CD8-positive, alpha-beta memory T cell (primary cell): ENCODE data around the gene LRBA. TPM values are rescaled to one million over a fixed set of nuclear protein-coding genes. Genes with fewer than 3 reads are reported as not detected.

ENCODE experiments used
- CTCF ChIA-PET: fragments of 350-600 bp; sonication (Branson Sonifier 250); formaldehyde crosslinking; loops from one replicate; lab custom pipeline; 2021; ENCODE audit warnings: antibody characterized with exemption; lab: Charles Lee
- POLR2A ChIA-PET: fragments of 350-600 bp; sonication (Branson Sonifier 250); formaldehyde crosslinking; loops from one replicate; lab custom pipeline; 2021; ENCODE audit warnings: antibody characterized with exemption; lab: Charles Lee
- DNase-seq, 5 donors: peaks; one replicate each; pipeline versions ENCODE4 v3.0.0 to v3.0.0-alpha.2; 2020 to 2022; ENCODE audit warnings: mixed read lengths in 1 of 5
- H3K27ac ChIP-seq: one replicate; pipeline ENCODE4 v1.7.0; 2013; ENCODE audit warnings: low read depth, mild to moderate bottlenecking, low read length, moderate library complexity
- H3K27me3 ChIP-seq: 2 replicates; pipeline ENCODE4 v1.7.0; 2013; ENCODE audit warnings: low read length, mild to moderate bottlenecking; ENCODE audit not compliant: insufficient read depth, poor library complexity, severe bottlenecking
- H3K36me3 ChIP-seq: 2 replicates; pipeline ENCODE4 v1.7.0; 2013; ENCODE audit warnings: mild to moderate bottlenecking, low read length, moderate library complexity; ENCODE audit not compliant: insufficient read depth
- H3K4me1 ChIP-seq: 2 replicates; pipeline ENCODE4 v1.7.0; 2013; ENCODE audit warnings: mild to moderate bottlenecking, low read length, moderate library complexity; ENCODE audit not compliant: insufficient read depth
- H3K4me3 ChIP-seq: 2 replicates; pipeline ENCODE4 v1.7.0; 2013; ENCODE audit warnings: mild to moderate bottlenecking, low read length
- H3K9me3 ChIP-seq: 2 replicates; pipeline ENCODE4 v1.7.0; 2013; ENCODE audit warnings: mild to moderate bottlenecking, low read length
- H3K27ac Mint-ChIP-seq, 8 donors: one replicate each; pipeline ENCODE4 v1.8.0; 2020 to 2021; ENCODE audit warnings: mixed read lengths in 8 of 8, mild to moderate bottlenecking in 6 of 8, inconsistent platforms in 3 of 8, moderate library complexity in 3 of 8
- H3K27me3 Mint-ChIP-seq, 2 donors: one replicate each; pipeline ENCODE4 v1.8.0; 2020 to 2021; ENCODE audit warnings: mixed read lengths in 2 of 2, mild to moderate bottlenecking in 1 of 2, moderate library complexity in 1 of 2
- H3K36me3 Mint-ChIP-seq, 3 donors: one replicate each; pipeline ENCODE4 v1.8.0; 2020 to 2021; ENCODE audit warnings: mixed read lengths in 3 of 3, inconsistent platforms in 1 of 3, mild to moderate bottlenecking in 1 of 3
- H3K4me1 Mint-ChIP-seq, 3 donors: one replicate each; pipeline ENCODE4 v1.8.0; 2020 to 2021; ENCODE audit warnings: mixed read lengths in 3 of 3, inconsistent platforms in 1 of 3, mild to moderate bottlenecking in 1 of 3
- H3K4me3 Mint-ChIP-seq, 7 donors: one replicate each; pipeline ENCODE4 v1.8.0; 2020 to 2021; ENCODE audit warnings: mixed read lengths in 7 of 7, mild to moderate bottlenecking in 6 of 7, moderate library complexity in 4 of 7, inconsistent platforms in 2 of 7
- H3K9me3 Mint-ChIP-seq, 5 donors: one replicate each; pipeline ENCODE4 v1.8.0; 2020 to 2022; ENCODE audit warnings: mixed read lengths in 5 of 5, mild to moderate bottlenecking in 3 of 5, moderate library complexity in 2 of 5, inconsistent platforms in 1 of 5
- polyA plus RNA-seq: library from polyadenylated mRNA; unstranded; fragments of 300-500 nt; fragmentation: Illumina TruSeq; gene quantifications from one replicate; pipeline ENCODE4 v1.2.3, GENCODE V29; 2021
- total RNA-seq, 2 experiments: library from RNA; stranded (reverse); gene quantifications; one replicate each; pipeline ENCODE4 v1.2.3, GENCODE V29; 2021

LRBA gene
- total and polyA plus RNA-seq, 3 experiments from 2014 or later: 25.9 to 61.9 (median 56.4) TPM

DNA sequence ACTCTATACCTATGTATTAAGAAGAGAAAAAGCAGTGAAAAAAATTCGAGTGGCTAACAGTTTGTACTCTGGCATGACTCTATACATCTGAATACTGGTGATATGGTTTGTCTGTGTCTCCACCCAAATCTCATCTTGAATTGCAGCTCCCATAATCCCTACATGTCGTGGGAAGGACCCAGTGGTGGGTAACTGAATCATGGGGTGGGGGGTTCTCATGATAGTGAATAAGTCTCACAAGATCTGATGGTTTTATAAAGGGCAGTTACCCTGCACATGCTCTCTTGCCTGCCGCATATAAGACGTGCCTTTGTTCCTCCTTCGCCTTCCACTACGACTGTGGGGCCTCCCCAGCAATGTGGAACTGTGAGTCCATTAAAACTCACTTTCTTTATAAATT, 70.4 kb downstream of the LRBA start:
- POLR2A ChIA-PET: no interaction called here

DNA sequence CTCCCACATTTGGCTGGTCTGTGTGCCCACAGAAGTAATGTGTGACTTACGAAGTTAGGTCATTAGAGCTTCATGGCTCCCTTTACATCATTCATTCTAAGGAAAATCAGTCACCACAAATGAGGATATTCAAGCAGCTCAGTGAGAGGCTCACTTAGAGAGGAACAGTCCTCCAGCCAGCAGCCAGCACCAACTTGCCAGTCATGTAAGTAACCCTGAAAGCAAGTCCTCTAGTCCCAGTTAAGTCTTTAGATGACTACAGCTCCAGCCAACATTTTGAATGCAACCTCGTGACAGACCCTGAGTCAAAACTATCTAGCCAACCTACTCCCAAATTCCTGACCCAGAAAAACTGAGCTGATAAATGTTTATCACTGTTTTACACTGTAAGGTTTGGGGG, 71.3 kb downstream of the LRBA start:
- Histone ChIP-seq H3K4me3 (no peak overlapping the region), H3K27ac (no peak overlapping the region), H3K9me3 (no peaks in the 10 kb centered on the region), H3K36me3 (no peaks in the 10 kb centered on the region), H3K4me1 (peaks cover 16% of the 10 kb centered on the region), H3K27me3 (no peaks in the 10 kb centered on the region)
- Mint-ChIP-seq H3K27ac (peak overlapping the region in 3 of 8 donors; percentile 3 to 63 (median 61)), H3K27me3 (no peaks in the 10 kb centered on the region), H3K4me1 (peaks cover 54 to 72% (median 65%) of the 10 kb centered on the region in 3 donors), H3K9me3 (no peaks in the 10 kb centered on the region), H3K36me3 (peaks cover 0 to 4% (median 1%) of the 10 kb centered on the region in 3 donors), H3K4me3 (no peak overlapping the region)
- CTCF ChIA-PET: no interaction called here
- POLR2A ChIA-PET: no interaction called here
- no peak for DNase-seq

More for the DNA sequence above, 70.4 kb downstream of the LRBA start:
- Histone ChIP-seq H3K4me3 (no peak overlapping the region), H3K36me3 (no peaks in the 10 kb centered on the region), H3K27ac (no peak overlapping the region), H3K9me3 (no peaks in the 10 kb centered on the region), H3K27me3 (no peaks in the 10 kb centered on the region), H3K4me1 (peaks cover 8% of the 10 kb centered on the region)
- no peak for DNase-seq
- Mint-ChIP-seq H3K9me3 (no peaks in the 10 kb centered on the region), H3K27me3 (no peaks in the 10 kb centered on the region), H3K4me3 (peak overlapping the region in 2 of 7 donors; percentile 19 to 44), H3K36me3 (peaks cover 0 to 4% (median 1%) of the 10 kb centered on the region in 3 donors), H3K4me1 (peaks cover 53 to 71% (median 60%) of the 10 kb centered on the region in 3 donors), H3K27ac (peak overlapping the region in 1 of 8 donors; percentile 33)
- CTCF ChIA-PET: no interaction called here

DNA sequence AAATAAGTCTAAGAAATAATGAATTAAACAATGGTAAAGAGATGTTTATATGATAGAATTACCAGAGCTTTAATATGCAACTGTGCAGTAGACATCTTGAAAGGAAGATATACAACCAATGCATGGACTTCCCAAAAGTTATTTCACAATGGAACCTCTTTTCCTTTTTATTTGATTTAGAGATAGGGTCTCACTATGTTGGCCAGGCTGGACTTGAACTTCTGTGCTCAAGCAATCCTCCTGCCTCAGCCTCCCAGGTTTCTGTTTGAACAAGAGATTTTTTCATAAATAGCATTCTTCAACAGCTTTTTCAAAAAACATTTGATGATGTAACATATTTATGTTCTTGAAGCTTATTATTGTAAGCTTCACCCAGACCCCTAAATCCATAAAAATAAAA, 72.0 kb downstream of the LRBA start:
- Mint-ChIP-seq H3K4me3 (no peak overlapping the region), H3K4me1 (peaks cover 58 to 75% (median 71%) of the 10 kb centered on the region in 3 donors), H3K36me3 (peaks cover 0 to 4% (median 1%) of the 10 kb centered on the region in 3 donors), H3K27me3 (no peaks in the 10 kb centered on the region), H3K27ac (no peak overlapping the region), H3K9me3 (no peaks in the 10 kb centered on the region)
- Histone ChIP-seq H3K9me3 (no peaks in the 10 kb centered on the region), H3K27ac (no peak overlapping the region), H3K4me1 (peaks cover 14% of the 10 kb centered on the region), H3K4me3 (no peak overlapping the region), H3K36me3 (no peaks in the 10 kb centered on the region), H3K27me3 (no peaks in the 10 kb centered on the region)
- CTCF ChIA-PET: no interaction called here
- POLR2A ChIA-PET: no interaction called here
- DNase-seq: no peak

DNA sequence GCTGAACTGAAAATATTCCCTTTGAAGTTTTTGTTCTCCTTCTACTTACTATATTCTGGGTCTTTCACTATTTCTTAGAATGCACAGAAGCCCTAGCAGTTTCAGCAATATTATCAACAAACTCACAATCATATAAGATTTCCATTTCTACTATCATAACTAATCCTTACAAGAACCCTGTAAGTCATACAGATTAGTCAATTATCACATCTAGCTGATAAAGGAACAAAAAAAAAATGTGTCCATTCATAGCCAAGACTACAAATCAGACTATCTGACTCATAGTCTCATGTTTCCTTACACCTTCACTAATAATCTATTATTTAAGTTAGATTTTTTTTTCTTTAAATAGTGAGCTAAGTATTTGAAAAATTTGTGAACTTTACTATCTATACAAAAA, 72.5 kb downstream of the LRBA start:
- Mint-ChIP-seq H3K4me1 (peaks cover 58 to 74% (median 70%) of the 10 kb centered on the region in 3 donors), H3K27ac (peak overlapping the region in 2 of 8 donors; percentile 14 to 68), H3K27me3 (no peaks in the 10 kb centered on the region), H3K4me3 (no peak overlapping the region), H3K36me3 (peaks cover 0 to 4% (median 1%) of the 10 kb centered on the region in 3 donors), H3K9me3 (no peaks in the 10 kb centered on the region)
- Histone ChIP-seq H3K4me1 (peaks cover 13% of the 10 kb centered on the region), H3K27me3 (no peaks in the 10 kb centered on the region), H3K9me3 (no peaks in the 10 kb centered on the region), H3K4me3 (no peak overlapping the region), H3K36me3 (no peaks in the 10 kb centered on the region), H3K27ac (no peak overlapping the region)
- POLR2A ChIA-PET: no interaction called here
- DNase-seq: no peak
- CTCF ChIA-PET: no interaction called here

DNA sequence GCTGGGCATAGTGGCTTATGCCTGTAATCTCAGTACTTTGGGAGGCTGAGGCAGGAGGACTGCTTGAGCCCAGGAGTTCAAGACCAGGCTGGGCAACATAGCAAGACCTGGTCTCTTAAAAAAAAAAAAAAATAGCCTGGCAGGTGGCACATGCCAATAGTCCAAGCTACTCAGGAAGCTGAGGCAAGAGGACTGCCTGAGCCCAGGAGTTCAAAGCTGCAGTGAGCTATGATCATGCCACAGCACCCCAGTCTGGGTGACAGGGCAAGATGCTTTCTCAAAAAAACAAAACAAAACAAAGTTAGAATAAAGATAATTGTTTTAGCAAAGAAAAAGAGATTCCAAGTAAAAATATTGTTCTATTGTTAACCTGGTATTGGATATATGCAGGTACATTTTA, 75.0 kb downstream of the LRBA start:
- Histone ChIP-seq H3K27me3 (no peaks in the 10 kb centered on the region), H3K36me3 (no peaks in the 10 kb centered on the region), H3K27ac (no peak overlapping the region), H3K9me3 (no peaks in the 10 kb centered on the region), H3K4me3 (no peak overlapping the region), H3K4me1 (peaks cover 10% of the 10 kb centered on the region)
- H3K9me3 Mint-ChIP-seq: no peaks in the 10 kb centered on the region
- H3K27ac Mint-ChIP-seq: peak overlapping the region in 2 of 8 donors; percentile 10 to 41
- no peak overlapping the region for H3K4me3 Mint-ChIP-seq
- ChIA-PET CTCF (interaction anchor here (0.7 kb wide), 1 partner anchor 426 kb away, joined by 3 read pairs; no protein-coding TSS in a partner anchor), POLR2A (no interaction called here)
- DNase-seq: no peak
- H3K4me1 Mint-ChIP-seq: peaks cover 58 to 74% (median 73%) of the 10 kb centered on the region in 3 donors
- H3K36me3 Mint-ChIP-seq: peaks cover 0 to 4% (median 1%) of the 10 kb centered on the region in 3 donors
- H3K27me3 Mint-ChIP-seq: no peaks in the 10 kb centered on the region

DNA sequence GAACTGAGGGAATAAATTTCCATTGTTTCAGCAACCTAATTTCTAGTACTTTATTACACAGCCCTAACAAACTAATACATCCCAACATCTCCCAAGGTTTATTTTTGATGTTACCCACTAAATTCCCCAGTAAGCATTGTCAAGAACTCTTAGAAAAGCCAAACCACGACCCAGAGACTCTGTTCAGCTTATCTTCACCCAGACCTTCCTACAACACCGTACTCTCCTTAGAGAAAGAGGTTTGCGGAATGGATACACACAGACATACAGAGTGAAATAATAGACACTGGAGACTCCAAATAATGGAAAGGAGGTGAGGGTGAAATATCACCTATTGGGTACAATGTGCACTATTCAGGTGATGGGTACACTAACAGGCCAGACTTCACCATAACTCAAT, 75.6 kb downstream of the LRBA start:
- H3K4me1 ChIP-seq: peaks cover 10% of the 10 kb centered on the region
- CTCF ChIA-PET: interaction anchor here (0.7 kb wide), 1 partner anchor 427 kb away, joined by 3 read pairs; no protein-coding TSS in a partner anchor
- no peaks in the 10 kb centered on the region for H3K9me3 Mint-ChIP-seq
- H3K9me3 ChIP-seq: no peaks in the 10 kb centered on the region
- no peaks in the 10 kb centered on the region for H3K36me3 ChIP-seq
- no peak for DNase-seq
- peak overlapping the region in 3 of 8 donors; percentile 2 to 24 (median 13) for H3K27ac Mint-ChIP-seq
- no peak overlapping the region for H3K4me3 ChIP-seq
- no peak overlapping the region for H3K27ac ChIP-seq
- peak overlapping the region in 1 of 7 donors; percentile 6 for H3K4me3 Mint-ChIP-seq
- H3K27me3 ChIP-seq: no peaks in the 10 kb centered on the region
- H3K27me3 Mint-ChIP-seq: no peaks in the 10 kb centered on the region
- H3K4me1 Mint-ChIP-seq: peaks cover 53 to 70% (median 68%) of the 10 kb centered on the region in 3 donors
- peaks cover 0 to 2% (median 1%) of the 10 kb centered on the region in 3 donors for H3K36me3 Mint-ChIP-seq
- POLR2A ChIA-PET: no interaction called here

DNA sequence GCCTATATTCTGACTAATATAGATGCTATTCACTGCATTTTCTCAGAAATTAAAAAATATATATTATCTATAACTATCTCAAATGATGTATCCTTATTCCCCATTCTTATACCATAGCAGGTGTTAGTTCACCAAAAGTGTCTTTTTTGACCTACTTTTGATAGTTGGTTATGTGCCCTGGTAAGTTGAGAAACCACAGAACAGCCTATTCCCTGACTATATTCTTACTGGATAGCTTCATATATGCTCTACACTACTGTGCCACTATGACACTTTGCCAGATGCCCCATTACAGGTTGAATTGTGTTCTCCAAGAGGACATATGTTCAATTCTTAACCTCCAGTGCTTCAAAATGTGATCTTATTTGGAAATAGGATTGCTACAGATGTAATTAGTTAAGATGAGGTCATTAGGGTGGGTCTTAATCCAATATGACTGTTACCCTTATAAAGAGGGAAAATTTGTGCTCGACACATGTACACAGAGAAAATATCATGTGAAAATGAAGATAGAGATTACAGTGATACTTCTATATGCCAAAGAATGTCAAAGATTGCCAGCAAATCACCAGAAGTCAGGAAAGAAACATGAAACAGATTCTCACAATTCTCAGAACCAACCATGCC, 76.1 kb downstream of the LRBA start:
- H3K9me3 ChIP-seq: no peaks in the 10 kb centered on the region
- H3K4me1 ChIP-seq: peaks cover 10% of the 10 kb centered on the region
- Mint-ChIP-seq H3K27ac (peak overlapping the region in 4 of 8 donors; percentile 2 to 14 (median 9)), H3K4me3 (peak overlapping the region in 1 of 7 donors; percentile 2), H3K36me3 (peaks cover 0 to 3% (median 1%) of the 10 kb centered on the region in 3 donors), H3K9me3 (no peaks in the 10 kb centered on the region), H3K4me1 (peaks cover 50 to 68% (median 65%) of the 10 kb centered on the region in 3 donors), H3K27me3 (no peaks in the 10 kb centered on the region)
- no peak overlapping the region for H3K27ac ChIP-seq
- DNase-seq: no peak
- H3K36me3 ChIP-seq: no peaks in the 10 kb centered on the region
- POLR2A ChIA-PET: no interaction called here
- CTCF ChIA-PET: no interaction called here
- H3K27me3 ChIP-seq: no peaks in the 10 kb centered on the region
- H3K4me3 ChIP-seq: no peak overlapping the region

DNA sequence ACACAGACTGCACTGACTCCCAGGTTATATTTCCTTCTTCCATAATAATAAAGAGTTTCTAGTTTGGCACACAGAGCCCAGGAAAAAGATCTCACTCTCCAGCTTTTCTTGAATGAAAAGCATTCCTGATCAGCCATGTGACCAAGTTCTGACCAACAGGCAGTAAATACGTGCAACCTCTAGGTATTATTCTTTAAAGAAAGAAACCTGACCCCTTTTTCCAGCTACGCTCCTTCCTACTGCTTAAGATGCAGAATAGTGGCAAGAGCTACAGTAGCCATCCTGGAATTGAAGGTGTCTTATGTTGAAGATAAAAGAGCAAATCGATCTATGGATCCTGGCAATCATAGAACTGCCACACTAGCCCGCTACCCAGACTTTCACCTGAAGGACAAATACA, 76.7 kb downstream of the LRBA start:
- H3K4me3 ChIP-seq: no peak overlapping the region
- Mint-ChIP-seq H3K4me3 (no peak overlapping the region), H3K36me3 (peaks cover 0 to 4% (median 0%) of the 10 kb centered on the region in 3 donors), H3K27me3 (no peaks in the 10 kb centered on the region), H3K4me1 (peaks cover 45 to 66% (median 59%) of the 10 kb centered on the region in 3 donors), H3K9me3 (no peaks in the 10 kb centered on the region), H3K27ac (peak overlapping the region in 1 of 8 donors; percentile 55)
- H3K36me3 ChIP-seq: no peaks in the 10 kb centered on the region
- DNase-seq: no peak
- ChIA-PET POLR2A (no interaction called here), CTCF (no interaction called here)
- no peaks in the 10 kb centered on the region for H3K9me3 ChIP-seq
- H3K27ac ChIP-seq: no peak overlapping the region
- H3K27me3 ChIP-seq: no peaks in the 10 kb centered on the region
- peaks cover 10% of the 10 kb centered on the region for H3K4me1 ChIP-seq
